Effector memory CD8-positive, alpha-beta T cell (primary cell): ENCODE measurements around the gene FARP2.
"Not testable (repeated sequence)": the region's sequence is repeated elsewhere in the genome, so short reads cannot be mapped to it uniquely, and the experiment has no call there.

Source experiments
- ATAC-seq: fragments of 150-1000 bp; cut with Tn5 transposase; replicated peaks from 2 replicates; pipeline ENCODE4 v1.10.0; 2021; ENCODE audit warnings: mild to moderate bottlenecking, moderate library complexity
- DNase-seq, 3 experiments: peaks; one replicate each; pipeline ENCODE4 v3.0.0; 2021
- H3K27ac Mint-ChIP-seq, 2 donors: one replicate each; pipeline ENCODE4 v1.8.0; 2022; ENCODE audit warnings: mild to moderate bottlenecking in 2 of 2, mixed read lengths in 2 of 2, moderate library complexity in 2 of 2
- H3K27me3 Mint-ChIP-seq, 2 donors: one replicate each; pipeline ENCODE4 v1.8.0; 2022; ENCODE audit warnings: mixed read lengths in 2 of 2
- H3K36me3 Mint-ChIP-seq: one replicate; pipeline ENCODE4 v1.8.0; 2022; ENCODE audit warnings: mild to moderate bottlenecking, moderate library complexity, mixed read lengths; ENCODE audit not compliant: insufficient read depth
- H3K4me1 Mint-ChIP-seq, 2 donors: one replicate each; pipeline ENCODE4 v1.8.0; 2022; ENCODE audit warnings: low read depth in 2 of 2, mixed read lengths in 2 of 2
- H3K4me3 Mint-ChIP-seq, 2 donors: one replicate each; pipeline ENCODE4 v1.8.0; 2022; ENCODE audit warnings: mild to moderate bottlenecking in 2 of 2, mixed read lengths in 2 of 2, moderate library complexity in 2 of 2
- H3K9me3 Mint-ChIP-seq, 2 donors: one replicate each; pipeline ENCODE4 v1.8.0; 2022; ENCODE audit warnings: mixed read lengths in 2 of 2

Gene FARP2

DNA sequence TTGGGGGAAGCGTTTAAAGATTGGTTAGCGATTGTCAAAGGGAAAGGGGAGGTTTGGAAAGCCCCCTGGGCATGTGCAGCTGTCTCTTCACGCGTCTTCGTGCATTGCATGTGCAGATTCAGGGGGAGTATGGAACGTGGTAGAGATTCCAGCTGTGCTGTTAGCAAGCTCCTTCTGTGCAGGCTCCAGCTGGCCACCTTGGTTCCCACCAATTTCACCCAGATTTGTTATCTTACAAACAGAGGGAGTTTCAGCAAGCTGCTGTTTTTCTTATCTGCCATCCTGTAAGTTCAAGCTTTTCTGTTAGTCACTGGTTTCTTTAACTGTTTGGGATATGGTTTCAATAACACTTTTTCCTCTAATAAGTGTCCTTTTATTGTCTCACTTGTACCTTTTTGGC is 30.4 kb downstream of the FARP2 start:
- Mint-ChIP-seq H3K27ac (no peak overlapping the region), H3K36me3 (peaks cover 4% of the 10 kb centered on the region), H3K4me3 (no peak overlapping the region), H3K4me1 (peaks cover 5 to 11% of the 10 kb centered on the region in 2 donors), H3K27me3 (no peaks in the 10 kb centered on the region), H3K9me3 (no peaks in the 10 kb centered on the region)
- DNase-seq = no peak
- ATAC-seq = no peak

DNA sequence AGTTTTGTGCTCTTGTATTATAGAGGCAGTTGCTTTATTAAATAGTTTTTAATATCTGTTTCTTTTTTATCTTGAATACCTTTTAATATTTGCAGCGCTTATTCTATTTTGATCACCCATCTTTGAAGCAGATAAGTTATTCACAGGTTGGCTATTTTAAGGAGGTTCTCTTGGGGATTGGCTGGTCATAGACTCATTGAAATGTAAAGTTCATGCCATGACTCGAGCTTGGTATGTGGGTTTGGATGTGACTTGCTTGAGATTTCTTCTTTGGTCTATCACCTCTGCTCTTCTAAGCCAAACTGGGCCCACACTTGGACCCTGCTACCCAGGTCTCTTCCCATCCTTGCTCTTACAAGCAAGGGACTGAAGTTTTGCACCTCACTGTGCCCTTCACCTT is 33.6 kb downstream of the FARP2 start:
- no peaks in the 10 kb centered on the region for H3K4me1 Mint-ChIP-seq
- H3K9me3 Mint-ChIP-seq = no peaks in the 10 kb centered on the region
- H3K4me3 Mint-ChIP-seq = no peak overlapping the region
- DNase-seq (no peak), ATAC-seq (no peak)
- no peaks in the 10 kb centered on the region for H3K27me3 Mint-ChIP-seq
- peak overlapping the region in 1 of 2 donors; percentile 54 for H3K27ac Mint-ChIP-seq
- no peaks in the 10 kb centered on the region for H3K36me3 Mint-ChIP-seq

DNA sequence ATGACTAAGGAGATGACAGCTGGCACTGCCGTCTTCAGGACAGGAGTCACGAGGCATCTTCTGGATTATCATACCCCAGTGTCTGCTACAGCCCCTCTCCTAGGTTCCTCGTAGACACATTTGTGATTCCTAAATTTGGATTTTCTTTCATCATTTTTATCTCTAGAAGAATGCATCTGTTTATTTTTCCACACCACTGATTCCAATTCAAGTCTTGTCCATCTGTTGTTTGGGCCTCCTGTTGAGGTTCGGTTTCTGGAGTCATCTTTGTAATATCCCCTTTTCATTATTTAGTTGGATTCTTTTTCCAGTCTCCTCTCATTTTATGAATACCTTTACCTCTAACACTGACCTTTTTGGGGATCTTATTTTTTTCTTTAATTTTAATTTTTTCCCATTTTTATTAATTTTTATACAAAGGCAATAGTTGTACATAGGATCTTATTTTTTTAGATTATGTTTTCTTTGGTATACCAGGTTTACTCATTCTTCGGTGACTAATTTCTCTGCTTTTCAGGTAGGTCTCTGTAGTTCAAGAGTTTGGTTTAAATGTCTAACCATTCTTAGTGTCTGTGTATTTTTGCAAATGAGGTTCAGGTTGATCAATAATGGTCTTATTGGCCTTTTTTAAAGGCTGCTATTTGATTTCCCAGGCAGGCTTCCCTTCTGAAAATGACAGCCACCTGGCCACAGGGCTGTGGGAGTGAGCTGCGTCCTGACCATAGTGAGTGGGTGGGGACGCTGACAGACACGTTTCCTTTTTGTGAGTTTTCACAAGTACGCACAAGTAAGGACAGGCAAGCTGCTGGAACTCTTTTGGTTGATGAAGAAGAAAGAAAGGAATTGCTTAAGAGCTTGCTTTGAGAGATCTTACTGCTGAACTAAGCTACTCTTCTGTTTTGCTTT is 34.5 kb downstream of the FARP2 start:
- DNase-seq = no peak

DNA sequence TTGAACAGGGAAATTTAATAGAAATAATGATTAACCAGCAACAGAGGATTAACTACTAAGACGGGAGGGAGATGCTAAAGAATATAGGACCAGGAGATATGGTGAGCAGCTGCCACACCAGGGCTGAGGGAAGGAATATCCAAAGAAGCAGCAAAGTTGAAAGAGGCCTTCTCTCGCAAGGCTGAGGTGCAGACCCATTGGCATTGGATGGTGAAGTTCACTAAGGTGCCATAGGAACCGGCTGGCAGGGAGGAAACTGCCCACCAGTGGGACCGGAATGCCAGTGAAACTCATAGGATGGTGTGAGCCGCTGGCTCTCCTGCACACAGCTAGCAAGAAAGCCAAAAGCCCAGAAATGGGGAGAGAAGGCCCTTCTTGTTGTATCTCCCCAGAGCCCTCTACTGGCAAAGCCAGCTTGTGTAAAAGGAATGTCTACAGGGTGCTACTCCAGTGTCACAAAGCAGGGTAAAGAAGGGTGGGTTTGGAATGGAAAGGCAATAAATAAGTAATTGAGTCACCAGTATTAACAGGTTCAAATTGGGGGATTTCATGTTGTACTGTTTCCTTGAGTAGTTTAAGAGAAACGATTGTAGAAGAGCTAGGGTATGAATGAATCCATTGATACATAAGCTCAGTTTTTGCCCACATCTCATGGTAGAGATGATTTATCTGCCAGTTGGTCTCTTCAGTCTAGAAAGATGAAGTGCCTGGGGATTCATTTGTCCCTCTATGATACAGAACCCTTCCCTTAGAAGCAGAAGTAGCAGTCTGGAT is 36.0 kb downstream of the FARP2 start:
- ATAC-seq = no peak
- no peaks in the 10 kb centered on the region for H3K36me3 Mint-ChIP-seq
- H3K27me3 Mint-ChIP-seq = no peaks in the 10 kb centered on the region
- no peak for DNase-seq
- H3K27ac Mint-ChIP-seq = no peak overlapping the region
- no peaks in the 10 kb centered on the region for H3K9me3 Mint-ChIP-seq
- H3K4me3 Mint-ChIP-seq = no peak overlapping the region
- no peaks in the 10 kb centered on the region for H3K4me1 Mint-ChIP-seq

More for the DNA sequence above, 34.5 kb downstream of the FARP2 start:
- no peaks in the 10 kb centered on the region for H3K4me1 Mint-ChIP-seq
- no peak for ATAC-seq
- H3K27ac Mint-ChIP-seq = peak overlapping the region in 1 of 2 donors; percentile 54
- H3K4me3 Mint-ChIP-seq = no peak overlapping the region
- H3K27me3 Mint-ChIP-seq = no peaks in the 10 kb centered on the region
- no peaks in the 10 kb centered on the region for H3K9me3 Mint-ChIP-seq
- H3K36me3 Mint-ChIP-seq = no peaks in the 10 kb centered on the region

DNA sequence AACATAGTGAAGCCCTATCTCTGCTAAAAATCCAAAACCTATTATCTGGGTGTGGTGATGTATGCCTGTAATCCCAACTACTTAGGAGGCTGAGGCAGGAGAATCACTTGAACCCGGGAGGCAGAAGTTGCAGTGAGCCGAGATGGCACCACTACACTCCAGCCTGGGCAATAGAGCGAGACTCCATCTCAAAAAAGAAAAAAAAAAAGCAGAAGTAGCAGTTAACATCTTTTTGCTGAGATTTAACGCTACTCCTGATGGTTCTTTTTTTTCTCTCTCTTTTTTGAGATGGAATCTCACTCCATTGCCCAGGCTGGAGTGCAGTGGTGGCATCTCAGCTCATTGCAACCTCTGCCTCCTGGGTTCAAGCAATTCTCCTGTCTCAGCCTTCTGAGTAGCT is 36.7 kb downstream of the FARP2 start:
- not testable (repeated sequence) for H3K4me1 Mint-ChIP-seq, H3K9me3 Mint-ChIP-seq, H3K27ac Mint-ChIP-seq, H3K36me3 Mint-ChIP-seq, DNase-seq, H3K4me3 Mint-ChIP-seq, H3K27me3 Mint-ChIP-seq, ATAC-seq

GRCh38 chr2:241393524-241394196 is 37.6 kb downstream of the FARP2 start:
- DNase-seq (no peak), ATAC-seq (no peak)
- Mint-ChIP-seq H3K4me1 (no peaks in the 10 kb centered on the region), H3K27me3 (no peaks in the 10 kb centered on the region), H3K9me3 (no peaks in the 10 kb centered on the region), H3K4me3 (no peak overlapping the region), H3K27ac (no peak overlapping the region), H3K36me3 (no peaks in the 10 kb centered on the region)

DNA sequence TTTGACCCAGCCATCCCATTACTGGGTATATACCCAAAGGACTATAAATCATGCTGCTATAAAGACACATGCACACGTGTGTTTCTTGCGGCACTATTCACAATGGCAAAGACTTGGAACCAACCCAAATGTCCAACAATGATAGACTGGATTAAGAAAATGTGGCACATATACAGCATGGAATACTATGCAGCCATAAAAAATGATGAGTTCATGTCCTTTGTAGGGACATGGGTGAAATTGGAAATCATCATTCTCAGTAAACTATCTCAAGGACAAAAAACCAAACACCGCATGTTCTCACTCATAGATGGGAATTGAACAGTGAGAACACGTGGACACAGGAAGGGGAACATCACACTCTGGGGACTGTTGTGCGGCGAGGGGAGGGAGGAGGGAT is 40.7 kb downstream of the FARP2 start:
- ATAC-seq = not testable (repeated sequence)

DNA sequence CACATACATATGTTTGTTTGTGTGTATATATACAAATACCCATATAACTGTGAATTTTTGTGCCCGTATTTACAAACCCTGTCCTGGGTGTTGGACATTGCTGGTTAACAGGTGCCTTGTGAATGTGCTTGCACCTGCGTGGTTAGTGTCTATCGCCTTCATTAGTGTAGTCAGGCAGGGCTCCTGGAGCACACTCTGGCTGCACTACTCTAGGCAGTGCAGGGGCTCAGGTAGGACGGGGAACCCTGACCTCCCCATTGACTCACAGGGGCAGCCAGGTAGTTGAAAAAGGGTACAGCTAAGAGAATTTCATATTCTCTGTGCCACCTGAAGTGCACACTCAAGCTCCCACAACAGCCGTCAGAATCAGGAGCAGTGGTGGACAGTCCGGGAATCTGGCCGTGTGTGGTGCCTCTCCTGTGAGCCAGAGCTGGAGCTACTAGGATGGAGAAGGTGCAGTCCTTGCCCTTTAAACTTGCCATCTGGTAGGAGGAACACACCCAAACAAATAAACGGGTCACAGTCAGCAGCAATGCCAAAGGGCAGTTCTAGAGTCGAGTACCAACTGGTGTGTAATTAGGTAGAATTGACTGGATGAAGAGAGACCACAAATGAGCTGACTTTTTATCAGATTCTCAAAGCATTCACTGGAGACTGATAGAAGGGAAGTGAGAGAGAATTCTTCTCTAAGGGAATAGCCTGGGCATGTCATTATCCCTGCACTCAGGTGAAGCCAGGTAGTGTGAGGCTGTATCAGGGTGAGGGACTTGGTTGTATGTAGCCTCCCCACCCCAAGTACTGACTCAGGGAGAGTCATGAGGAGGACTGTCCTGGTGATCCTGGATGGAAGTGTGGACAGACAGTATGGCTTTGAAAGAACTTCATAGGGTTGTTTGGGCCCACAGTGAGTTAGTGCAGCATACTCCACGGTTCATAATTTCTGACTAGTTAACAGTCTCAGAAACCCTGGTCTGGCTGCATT is 44.1 kb downstream of the FARP2 start:
- H3K36me3 Mint-ChIP-seq = no peaks in the 10 kb centered on the region

More for the DNA sequence above, 40.7 kb downstream of the FARP2 start:
- not testable (repeated sequence) for H3K27me3 Mint-ChIP-seq, H3K9me3 Mint-ChIP-seq, H3K4me1 Mint-ChIP-seq, H3K27ac Mint-ChIP-seq, H3K36me3 Mint-ChIP-seq, H3K4me3 Mint-ChIP-seq, DNase-seq

GRCh38 chr2:241408849-241409248 is 52.8 kb downstream of the FARP2 start:
- Mint-ChIP-seq H3K4me1 (no peaks in the 10 kb centered on the region), H3K9me3 (no peaks in the 10 kb centered on the region), H3K4me3 (no peak overlapping the region), H3K27ac (no peak overlapping the region), H3K27me3 (no peaks in the 10 kb centered on the region), H3K36me3 (peaks cover 8% of the 10 kb centered on the region)
- DNase-seq (no peak), ATAC-seq (no peak)

More for the DNA sequence above, 44.1 kb downstream of the FARP2 start:
- Mint-ChIP-seq H3K9me3 (no peaks in the 10 kb centered on the region), H3K27me3 (no peaks in the 10 kb centered on the region), H3K4me1 (peaks cover 0 to 4% of the 10 kb centered on the region in 2 donors), H3K27ac (no peak overlapping the region), H3K4me3 (no peak overlapping the region)
- ATAC-seq (no peak), DNase-seq (no peak)

DNA sequence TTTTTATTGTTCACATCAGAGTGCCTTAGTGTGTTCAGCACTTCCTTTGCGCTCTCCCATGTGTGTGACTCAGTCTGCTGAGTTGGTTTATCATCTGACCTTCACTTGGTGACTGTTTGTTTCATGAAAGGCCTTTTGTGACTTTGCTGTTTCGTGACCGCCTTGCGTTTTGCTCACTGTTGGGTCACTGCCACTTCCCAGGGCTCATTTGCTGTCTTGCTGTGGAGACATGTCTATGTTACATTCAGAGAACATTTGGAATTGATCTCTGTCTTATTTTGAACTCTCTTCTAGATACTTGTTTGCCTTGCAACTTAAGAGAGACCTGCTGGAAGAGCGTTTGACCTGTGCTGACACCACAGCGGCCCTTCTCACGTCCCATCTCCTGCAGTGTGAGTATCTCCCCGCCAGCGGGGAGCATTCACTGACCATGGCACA is 54.7 kb downstream of the FARP2 start:
- H3K27ac Mint-ChIP-seq = peak overlapping the region in 1 of 2 donors; percentile 35

DNA sequence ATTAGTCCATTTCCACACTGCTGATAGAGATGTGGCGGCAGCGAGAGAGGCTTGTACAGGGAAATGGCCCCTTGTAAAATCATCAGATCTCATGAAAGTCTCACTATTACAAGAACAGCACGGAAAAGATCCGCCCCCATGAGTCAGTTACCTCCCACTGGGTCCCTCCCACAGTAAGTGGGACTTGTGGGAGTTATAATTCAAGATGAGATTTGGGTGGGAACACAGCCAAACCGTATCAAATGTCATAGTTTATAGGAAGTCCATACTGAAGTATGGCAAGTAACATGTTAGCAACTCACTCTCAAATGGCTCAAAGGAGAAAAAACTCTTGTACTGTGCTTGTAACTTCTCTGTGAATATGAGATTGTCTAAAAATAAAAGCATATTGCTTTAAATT is 56.1 kb downstream of the FARP2 start:
- H3K27ac Mint-ChIP-seq = no peak overlapping the region
- DNase-seq (no peak), ATAC-seq (no peak)
- no peaks in the 10 kb centered on the region for H3K9me3 Mint-ChIP-seq
- H3K27me3 Mint-ChIP-seq = no peaks in the 10 kb centered on the region
- H3K4me3 Mint-ChIP-seq = no peak overlapping the region
- no peaks in the 10 kb centered on the region for H3K4me1 Mint-ChIP-seq
- peaks cover 9% of the 10 kb centered on the region for H3K36me3 Mint-ChIP-seq

More for the DNA sequence above, 54.7 kb downstream of the FARP2 start:
- DNase-seq (no peak), ATAC-seq (no peak)
- no peaks in the 10 kb centered on the region for H3K27me3 Mint-ChIP-seq
- no peak overlapping the region for H3K4me3 Mint-ChIP-seq
- H3K36me3 Mint-ChIP-seq = peaks cover 12% of the 10 kb centered on the region
- no peaks in the 10 kb centered on the region for H3K9me3 Mint-ChIP-seq
- H3K4me1 Mint-ChIP-seq = no peaks in the 10 kb centered on the region

DNA sequence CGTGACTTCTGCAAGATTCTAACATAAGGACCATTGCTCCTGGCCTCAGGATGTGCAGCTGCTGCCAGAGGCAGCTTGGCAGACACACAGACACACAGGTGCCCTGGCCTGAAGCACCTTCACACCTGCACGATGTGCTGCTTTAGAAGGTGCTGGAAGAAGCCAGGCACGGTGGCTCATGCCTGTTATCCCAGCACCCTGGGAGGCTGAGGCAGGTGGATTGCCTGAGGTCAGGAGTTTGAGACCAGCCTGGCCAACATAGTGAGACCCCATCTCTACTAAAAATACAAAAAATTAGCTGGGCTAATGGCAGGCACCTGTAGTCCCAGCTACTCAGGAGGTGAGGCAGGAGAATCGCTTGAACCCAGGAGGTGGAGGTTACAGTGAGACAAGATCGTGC is 57.4 kb downstream of the FARP2 start:
- not testable (repeated sequence) for DNase-seq, H3K27ac Mint-ChIP-seq, H3K4me3 Mint-ChIP-seq, H3K4me1 Mint-ChIP-seq, ATAC-seq, H3K9me3 Mint-ChIP-seq, H3K27me3 Mint-ChIP-seq
- H3K36me3 Mint-ChIP-seq = peaks cover 14% of the 10 kb centered on the region
